ENCODE data around the gene GET4. TPM values are rescaled to one million over a fixed set of nuclear protein-coding genes. Genes with fewer than 3 reads are reported as not detected.

GET4 gene
- total and polyA plus RNA-seq, 2 of the 8 experiments (the other 6 are each of a cell fraction or from before 2014, with no cell fraction given): 56.7 to 74.1 TPM

- H3K4me1 ChIP-seq (replicated peaks in 1 of 4; ENCODE audit: control insufficient read depth in 3 of 4, insufficient read depth in 4 of 4, low read length in 3 of 4): peaks cover 0 to 8% (median 0%) of the 10 kb centered on the region in 4 experiments; a peak in 2 of 7 replicates
- no peak overlapping the region for H2BK15ac ChIP-seq (ENCODE audit: low read length)
- H3K27me3 ChIP-seq (replicated peaks in 1 of 4; ENCODE audit: control insufficient read depth in 3 of 4, extremely low read depth in 1 of 4, insufficient read depth in 3 of 4, low read length in 3 of 4): no peaks in the 10 kb centered on the region
- no peak overlapping the region for H4K5ac ChIP-seq (ENCODE audit: insufficient read length, low read depth, low read length)
- no peak overlapping the region for H2BK12ac ChIP-seq (ENCODE audit: low read depth, low read length)
- TF ChIP-seq BRCA1 (IDR thresholded peaks at IDR 0.05; ENCODE audit: low read depth, low read length) (no peak), CHD1 (IDR thresholded peaks at IDR 0.05; ENCODE audit: low read depth, low read length) (no peak), JUND (IDR thresholded peaks at IDR 0.05; ENCODE audit: low read length) (no peak), TAF1 (IDR thresholded peaks at IDR 0.05; ENCODE audit: low read depth, low read length) (no peak), CBX8 (IDR thresholded peaks at IDR 0.05; ENCODE audit: borderline replicate concordance, low read depth, low read length) (no peak)
- no peak overlapping the region for H2BK120ac ChIP-seq (replicated peaks; ENCODE audit: low read depth, low read length)
- H3K4me3 ChIP-seq (ENCODE audit: extremely low read depth in 1 of 4, insufficient read depth in 2 of 4, low read depth in 3 of 4, low read length in 4 of 4): no peak overlapping the region
- H3K56ac ChIP-seq (replicated peaks; ENCODE audit: insufficient read length, low read depth, low read length): no peak overlapping the region
- DNase-seq (ENCODE audit: low read depth in 1 of 2, low spot score in 2 of 2): peak in 1 of 2 experiments; percentile 44
- no peaks in the 10 kb centered on the region for H3K9me3 ChIP-seq (ENCODE audit: insufficient read depth in 2 of 2, low read depth in 1 of 2, low read length in 1 of 2)
- ChIA-PET POLR2A (ENCODE audit: partially characterized antibody) (interaction anchor here (1.3 kb wide), 1 partner anchor 49 kb away, joined by 3 read pairs; the partner anchor contains the start of gene GET4), CTCF (ENCODE audit: partially characterized antibody) (no interaction called here)
- H3K23ac ChIP-seq (ENCODE audit: insufficient read length): no peak overlapping the region
- no peaks in the 10 kb centered on the region for H3K36me3 ChIP-seq (ENCODE audit: control insufficient read depth in 2 of 4, insufficient read depth in 4 of 4, low read length in 3 of 4)
- no peak for FAIRE-seq
- no peak overlapping the region for H4K91ac ChIP-seq (replicated peaks; ENCODE audit: insufficient read length, low read length)
- H3K79me2 ChIP-seq (ENCODE audit: control insufficient read depth in 1 of 2, insufficient read depth in 2 of 2, low read length in 2 of 2): no peaks in the 10 kb centered on the region
- no peak overlapping the region for H2AFZ ChIP-seq (ENCODE audit: low read length)
- H3K4ac ChIP-seq (replicated peaks; ENCODE audit: insufficient read length, low read depth, low read length): no peak overlapping the region
- H2BK20ac ChIP-seq (ENCODE audit: low read length): no peak overlapping the region
- no peak overlapping the region for H3K14ac ChIP-seq (ENCODE audit: insufficient read length)
- no peaks in the 10 kb centered on the region for H4K20me1 ChIP-seq (replicated peaks in 1 of 2; ENCODE audit: control insufficient read depth in 1 of 2, insufficient read depth in 2 of 2, low read length in 2 of 2)
- 80% methylated on average over 18 of the region's 18 CpGs; no CpG with 5 or more reads in 1 of the 2 experiments for WGBS, 2 experiments (ENCODE audit: extremely low coverage in 1 of 2, insufficient coverage in 1 of 2, insufficient read length in 1 of 2, insufficient replicate concordance in 2 of 2, low coverage in 1 of 2, low lambda C conversion rate in 2 of 2, missing lambda C conversion rate in 1 of 2)
- no peaks in the 10 kb centered on the region for H3K23me2 ChIP-seq (ENCODE audit: low read depth, low read length)
- no peak overlapping the region for H2AK5ac ChIP-seq (ENCODE audit: low read depth, low read length)
- no peak overlapping the region for H3K18ac ChIP-seq (ENCODE audit: extremely low read depth, low read length)
- H2BK5ac ChIP-seq (ENCODE audit: low read depth, low read length): no peak overlapping the region
- H3K4me2 ChIP-seq (ENCODE audit: insufficient read depth in 1 of 2, low read depth in 2 of 2, low read length in 2 of 2): no peak overlapping the region
- H4K8ac ChIP-seq (ENCODE audit: extremely low read depth, insufficient read depth, low read length): no peak overlapping the region
- H3K27ac ChIP-seq (ENCODE audit: low read depth, low read length): no peak overlapping the region
- H3K79me1 ChIP-seq (ENCODE audit: low read depth, low read length): no peaks in the 10 kb centered on the region
- no peak overlapping the region for H3K9ac ChIP-seq (replicated peaks in 1 of 4; ENCODE audit: extremely low read depth in 1 of 4, low read depth in 3 of 4, low read length in 3 of 4)
Measured at GRCh38 chr7:925601-926000, 49.2 kb downstream of the GET4 start.

All from H1 (cell line).